Stimulated activated CD8-positive, alpha-beta memory T cell treated with anti-CD3 and anti-CD28 coated beads, Interleukin-2, amount 100 ng/mL, for 1 hour (primary cell): ENCODE data around the gene TRIO.
"Not testable (repeated sequence)": the region's sequence is repeated elsewhere in the genome, so short reads cannot be mapped to it uniquely, and the experiment has no call there.

Experiments used
- DNase-seq, 2 donors: peaks; one replicate each; pipeline ENCODE4 v3.0.0-alpha.2; 2020; ENCODE audit warnings: low read depth in 2 of 2

Gene TRIO

DNA sequence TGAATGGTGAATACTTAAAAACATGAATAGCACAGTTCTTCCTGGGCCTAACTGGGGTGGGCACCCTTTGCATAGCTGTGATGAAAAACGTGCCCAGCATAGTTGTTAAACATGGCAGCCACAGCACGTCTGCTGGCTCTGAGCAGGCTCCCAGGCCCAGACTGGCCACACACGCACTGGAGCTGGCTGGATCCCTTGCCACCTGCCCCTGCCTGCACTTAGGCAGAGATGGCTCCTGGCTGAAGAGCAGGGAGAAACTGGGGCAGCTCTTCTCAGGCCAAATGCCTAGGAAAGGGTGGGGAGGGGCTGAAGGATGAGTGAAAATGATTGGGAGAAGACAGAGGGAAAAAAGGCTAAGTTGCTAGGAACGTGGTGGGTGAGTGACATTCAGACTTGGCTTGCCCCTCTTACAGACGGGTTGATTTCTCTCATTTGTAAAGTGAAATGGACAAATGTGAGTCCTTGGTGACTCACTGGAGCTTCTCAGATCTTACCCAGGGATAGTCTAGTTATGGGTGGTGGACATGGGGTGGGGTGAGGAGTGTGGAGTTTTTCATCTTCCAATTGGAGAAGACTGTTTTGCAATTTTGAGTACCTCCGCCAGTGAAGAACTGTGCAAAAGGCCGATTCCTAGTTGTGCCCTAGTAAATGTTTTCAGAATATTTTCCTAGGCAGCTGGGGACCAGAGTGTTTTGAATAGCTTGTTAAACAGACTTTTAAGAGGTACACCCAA is 42.4 kb downstream of the TRIO start:
- DNase-seq, result no peak

GRCh38 chr5:14186059-14186830 is 43.1 kb downstream of the TRIO start:
- no peak for DNase-seq

GRCh38 chr5:14187157-14187556 is 44.0 kb downstream of the TRIO start:
- DNase-seq, result no peak

DNA sequence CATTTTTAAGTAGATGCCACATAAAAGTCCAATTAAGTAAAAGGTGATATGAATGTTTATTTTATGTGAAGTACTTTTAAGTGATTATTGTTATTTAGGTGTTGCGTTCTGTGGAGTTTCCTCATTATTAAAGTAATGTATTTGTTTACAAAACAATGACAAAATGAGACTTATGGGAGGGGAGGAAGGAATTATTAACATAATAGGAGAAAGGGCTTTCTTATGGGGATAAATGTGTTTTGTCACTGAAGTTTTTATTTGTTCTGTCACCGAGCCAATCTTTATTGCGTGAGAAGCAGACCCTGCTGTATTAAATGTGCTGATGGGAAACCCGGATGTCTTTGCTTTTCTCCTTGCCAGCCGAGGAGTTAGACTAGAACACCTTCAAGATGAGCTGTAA is 44.5 kb downstream of the TRIO start:
- DNase-seq, result no peak

DNA sequence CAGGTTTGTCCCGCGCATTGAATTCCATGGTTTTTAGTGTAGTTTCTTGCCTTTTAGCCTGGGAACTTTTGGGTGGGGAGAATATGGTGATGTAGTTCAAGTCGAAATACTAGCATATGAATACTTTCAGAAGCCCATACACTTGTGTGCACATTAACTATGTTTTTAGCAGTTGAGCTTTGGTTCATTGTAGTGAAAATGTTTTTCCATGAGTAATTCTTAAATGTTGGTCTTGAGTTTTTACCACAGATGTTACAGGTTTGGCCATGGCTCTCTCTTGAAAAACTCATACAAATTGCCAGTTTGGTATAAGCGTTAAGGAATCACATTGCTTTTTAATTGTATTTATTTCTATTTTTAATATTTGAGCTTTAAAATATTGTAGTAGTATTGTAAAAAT is 45.6 kb downstream of the TRIO start:
- DNase-seq, result no peak

- no peak for DNase-seq
Measured at GRCh38 chr5:14189680-14190079, 46.5 kb downstream of the TRIO start.

GRCh38 chr5:14190194-14191164 is 47.3 kb downstream of the TRIO start:
- no peak for DNase-seq

DNA sequence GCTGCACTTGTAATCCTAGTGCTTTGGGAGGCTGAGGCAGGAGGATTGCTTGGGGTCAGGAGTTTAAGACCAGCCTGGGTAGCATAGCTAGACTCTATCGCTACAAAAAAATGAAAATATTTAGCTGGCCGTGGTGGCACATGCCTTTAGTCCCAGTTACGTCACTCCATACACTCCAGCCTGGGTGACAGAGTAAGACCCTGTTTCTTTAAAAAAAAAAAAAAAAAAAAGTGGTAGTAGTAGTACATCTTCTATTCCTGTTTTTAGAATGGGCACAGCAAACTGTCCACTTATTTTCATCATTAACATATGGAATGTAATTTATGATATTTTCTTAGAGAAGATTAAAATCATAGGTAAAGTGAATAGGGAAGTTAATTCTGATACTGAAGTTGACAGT is 48.2 kb downstream of the TRIO start:
- no peak for DNase-seq

DNA sequence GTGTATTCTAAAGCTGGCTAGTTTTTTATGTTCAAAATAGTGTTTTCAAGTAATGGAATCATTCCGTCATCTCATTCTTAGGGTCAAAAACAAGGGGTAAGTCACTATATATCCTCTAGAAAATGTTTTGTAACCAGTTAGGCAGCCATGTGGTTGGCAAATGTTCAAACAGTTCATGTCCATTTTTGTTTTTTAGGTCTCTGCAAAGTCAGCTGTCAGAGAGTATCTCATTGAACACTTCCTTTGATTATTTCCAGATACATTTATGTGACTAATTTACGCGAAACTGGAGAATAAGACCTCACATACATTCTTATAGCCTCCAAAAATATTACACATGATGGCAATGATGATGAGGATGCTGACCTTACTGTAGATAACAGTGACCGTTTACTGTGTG is 50.4 kb downstream of the TRIO start:
- DNase-seq, result no peak

DNA sequence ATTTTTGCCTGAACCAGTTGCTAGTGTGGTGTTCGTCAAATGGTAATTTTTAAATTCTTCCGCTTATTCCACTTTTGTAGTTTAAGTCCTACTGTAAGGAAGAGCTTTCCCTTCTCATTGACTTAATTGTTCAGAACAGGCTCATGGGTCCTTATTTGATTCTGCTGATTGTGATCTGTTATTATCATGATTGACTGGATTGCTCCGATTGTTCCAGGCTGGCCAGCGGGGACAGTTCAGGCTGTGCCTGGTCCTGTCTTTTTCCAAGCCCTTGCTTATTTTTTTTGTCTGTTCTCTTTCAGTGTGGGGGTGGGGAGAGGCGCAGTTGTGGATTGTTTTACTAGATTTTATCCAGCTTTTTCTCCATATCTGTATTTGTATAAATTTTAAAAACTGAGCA is 52.4 kb downstream of the TRIO start:
- DNase-seq, result no peak

DNA sequence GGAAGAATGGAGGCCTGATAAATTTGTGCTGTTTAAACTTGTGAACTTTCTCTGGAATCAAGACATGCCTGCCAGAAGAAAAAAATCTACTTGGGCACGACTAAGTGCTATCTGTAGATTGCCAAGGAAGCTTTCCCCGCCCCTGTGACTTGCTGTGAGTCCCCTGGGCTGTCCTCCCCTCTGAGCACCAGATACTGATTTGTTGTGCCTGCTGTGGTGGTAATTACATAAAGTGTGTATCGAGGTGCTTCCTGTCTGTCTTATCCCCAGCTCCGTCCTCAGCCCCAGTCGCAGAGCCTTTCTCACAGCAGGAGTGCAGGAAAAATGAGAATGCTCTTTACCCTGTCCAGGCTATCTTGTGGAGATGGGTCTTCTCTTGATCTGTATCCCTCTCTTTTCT is 53.9 kb downstream of the TRIO start:
- no peak for DNase-seq

- DNase-seq, result no peak
Measured at GRCh38 chr5:14199902-14200301, 56.8 kb downstream of the TRIO start.

GRCh38 chr5:14200312-14200990 is 57.3 kb downstream of the TRIO start:
- no peak for DNase-seq

DNA sequence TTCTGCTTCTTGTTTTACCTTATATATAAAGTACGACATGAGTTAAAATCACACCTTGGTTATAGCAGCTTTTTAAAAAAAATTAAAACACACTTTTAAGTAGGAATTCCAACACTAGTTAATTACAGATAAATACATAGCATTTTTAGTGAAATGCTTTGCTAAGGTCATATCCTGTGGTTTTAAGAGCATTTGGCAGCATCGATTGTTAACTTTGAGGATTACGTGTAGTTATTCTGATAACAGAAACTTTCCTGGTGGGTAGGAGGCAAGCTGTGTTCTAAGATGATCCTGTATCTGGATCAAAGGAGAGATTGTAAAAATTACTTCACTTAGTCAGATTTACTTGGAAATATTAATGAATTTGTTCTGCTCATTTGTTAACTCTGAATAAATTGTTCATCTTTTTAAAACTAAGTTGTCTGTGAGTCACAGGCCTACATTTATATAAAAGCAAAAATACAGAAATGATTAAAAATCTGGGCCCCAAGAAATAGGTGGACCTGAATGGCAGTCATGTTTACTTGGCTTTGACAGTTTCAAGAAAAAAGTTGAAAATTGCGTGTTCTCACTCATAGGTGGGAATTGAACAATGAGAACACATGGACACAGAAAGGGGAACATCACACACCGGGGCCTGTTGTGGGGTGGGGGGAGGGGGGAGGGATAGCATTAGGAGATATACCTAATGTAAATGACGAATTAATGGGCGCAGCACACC is 58.3 kb downstream of the TRIO start:
- no peak for DNase-seq

GRCh38 chr5:14202462-14202861 is 59.3 kb downstream of the TRIO start:
- DNase-seq, result no peak

DNA sequence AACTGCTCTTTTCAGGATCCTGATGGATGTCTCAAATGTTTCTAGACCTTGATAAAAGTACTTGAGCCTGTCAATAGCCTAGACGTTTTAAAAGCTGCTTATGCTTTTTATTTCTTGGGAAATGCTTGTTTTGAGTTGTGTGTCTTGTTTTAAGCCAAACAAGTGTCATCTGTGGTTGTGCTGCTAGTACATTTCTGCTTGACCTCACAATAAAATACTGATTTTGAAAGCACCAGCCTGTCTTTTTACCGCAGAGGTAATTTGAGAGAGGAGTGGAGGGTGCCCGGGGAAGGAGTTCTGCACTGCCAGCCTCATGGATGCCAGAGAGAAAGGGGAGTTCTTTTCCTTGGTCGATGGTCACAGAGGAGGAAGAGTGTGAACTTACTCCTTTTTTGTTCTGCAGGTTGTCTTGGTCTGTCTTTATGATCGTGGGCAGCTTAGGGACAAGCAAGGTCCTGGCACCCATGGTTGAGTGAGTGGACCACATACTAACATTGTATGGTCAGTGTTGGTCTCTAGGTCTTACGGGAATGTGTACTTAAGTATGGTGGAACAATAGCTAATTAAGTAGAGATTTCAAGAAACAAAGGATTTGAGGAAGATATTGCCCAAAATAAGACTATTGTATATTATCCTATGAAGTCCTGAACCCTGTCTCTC is 61.0 kb downstream of the TRIO start:
- no peak for DNase-seq

DNA sequence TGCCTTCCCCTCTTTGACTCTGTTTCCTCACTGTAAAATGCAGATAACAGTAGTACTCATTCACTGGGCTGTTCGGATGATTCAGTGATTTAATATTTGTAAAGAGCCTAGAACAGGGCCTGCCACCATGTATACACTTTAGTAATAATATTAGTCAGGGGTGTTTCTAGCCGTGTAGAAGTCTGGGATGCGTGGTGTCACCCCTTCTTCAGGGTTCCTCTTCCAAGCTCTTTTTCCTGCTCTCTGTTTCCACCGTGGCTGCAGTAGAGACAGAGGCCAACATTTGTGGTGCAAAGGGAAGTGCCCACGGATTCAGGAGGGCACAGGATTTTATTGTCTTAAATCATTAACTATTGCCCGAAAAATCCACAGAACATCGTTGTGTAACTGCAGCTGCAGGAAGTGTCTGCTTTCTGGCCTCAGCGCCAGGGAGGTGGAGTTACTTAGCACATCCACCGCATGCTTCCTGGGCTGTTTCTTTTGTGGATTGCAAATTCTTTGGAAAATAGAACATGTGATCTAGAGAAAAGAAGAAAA is 61.7 kb downstream of the TRIO start:
- DNase-seq, result no peak

DNA sequence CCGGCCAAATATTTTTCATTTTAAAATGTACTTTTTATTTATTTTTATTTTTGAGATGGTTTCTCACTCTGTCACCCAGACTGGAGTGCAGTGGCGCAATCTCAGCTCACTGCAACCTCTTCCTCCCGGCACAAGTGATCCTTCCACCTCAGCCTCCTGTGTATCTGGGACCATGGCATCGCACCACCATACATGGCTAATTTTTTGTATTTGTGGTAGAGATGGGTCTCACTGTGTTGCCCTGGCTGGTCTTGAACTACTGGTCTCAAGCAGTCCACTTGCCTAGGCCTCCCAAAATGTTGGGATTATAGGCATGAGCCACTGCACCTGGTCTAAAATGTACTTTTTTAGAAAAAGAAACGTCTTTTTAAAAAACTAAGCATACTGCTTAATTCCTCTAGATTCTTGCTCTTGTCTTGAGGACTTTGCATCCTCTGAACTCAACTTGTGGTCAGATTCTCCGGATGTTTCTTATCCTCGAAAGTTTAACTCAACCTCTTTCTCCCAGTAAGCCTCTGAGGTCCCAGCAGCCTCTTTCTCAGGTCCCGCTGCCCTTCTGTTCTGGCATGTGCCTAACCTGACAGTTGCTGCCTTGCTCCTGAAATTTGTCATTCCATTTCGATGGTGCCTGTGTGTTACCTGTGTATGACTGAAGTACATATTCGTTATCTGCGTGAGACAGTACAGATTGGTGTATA is 63.0 kb downstream of the TRIO start:
- no peak for DNase-seq

DNA sequence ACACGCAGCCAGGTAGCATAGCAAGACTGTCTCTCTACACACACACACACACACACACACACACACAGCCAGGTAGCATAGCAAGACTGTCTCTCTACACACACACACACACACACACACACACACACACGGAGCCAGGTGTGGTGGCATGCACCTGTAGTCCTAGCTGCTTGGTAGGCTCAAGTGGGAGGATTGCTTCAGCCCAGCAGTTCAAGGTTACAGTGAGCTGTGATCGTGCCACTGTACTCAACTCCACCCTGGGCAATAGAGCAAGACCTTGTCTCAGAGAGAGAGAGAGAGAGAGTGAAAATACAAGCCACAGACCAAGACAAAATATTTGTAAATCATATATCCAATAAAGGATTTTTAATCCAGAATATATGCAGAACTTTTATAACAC is 64.3 kb downstream of the TRIO start:
- not testable (repeated sequence) for DNase-seq
